ENCODE results near the gene EXO1. TPM values are rescaled to one million over a fixed set of nuclear protein-coding genes. Genes with fewer than 3 reads are reported as not detected.

EXO1 gene
- total RNA-seq, 4 donors from 2014 or later, result 0.46 to 1.5 (median 1.4) TPM; not detected in 1

DNA sequence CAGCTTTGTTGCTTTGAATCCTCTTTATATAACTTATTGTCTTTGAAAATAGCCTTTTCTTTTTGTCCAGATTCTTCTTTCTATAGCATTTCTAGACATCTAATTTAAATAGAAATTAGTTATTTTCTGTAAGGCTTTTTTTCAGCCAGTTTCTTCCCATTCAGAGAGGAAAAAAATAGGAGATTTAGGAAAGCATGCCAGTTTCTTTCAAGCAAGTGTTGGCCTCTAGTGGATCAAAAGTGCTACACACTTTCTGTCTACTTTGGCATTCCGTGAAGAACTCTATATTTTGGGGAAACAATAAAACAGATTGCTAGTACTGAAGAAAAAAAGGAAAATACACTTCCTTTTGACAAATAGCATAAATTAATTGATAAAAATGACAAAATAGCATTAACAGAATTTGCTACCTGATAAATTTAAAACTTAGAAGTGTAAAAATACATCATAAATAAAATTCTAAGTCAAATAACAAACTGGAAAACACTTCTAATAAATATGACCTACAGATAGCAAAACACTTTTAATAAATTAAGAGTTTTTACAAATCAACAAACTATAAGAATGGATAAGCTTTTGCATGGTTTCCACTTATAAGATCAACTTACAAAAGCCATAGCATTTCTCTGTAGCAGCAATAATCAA is 13.1 kb upstream of the EXO1 start:
- no peak for DNase-seq (ENCODE audit: extremely low spot score)
- Histone ChIP-seq H3K4me1 (no peaks in the 10 kb centered on the region), H3K27ac (replicated peaks in 1 of 4) (no peak overlapping the region), H3K36me3 (no peaks in the 10 kb centered on the region), H3K4me3 (no peak overlapping the region), H3K27me3 (peaks cover 0 to 4% (median 0%) of the 10 kb centered on the region in 4 donors), H3K9me3 (no peaks in the 10 kb centered on the region)
- TF ChIP-seq, protein P1, sequence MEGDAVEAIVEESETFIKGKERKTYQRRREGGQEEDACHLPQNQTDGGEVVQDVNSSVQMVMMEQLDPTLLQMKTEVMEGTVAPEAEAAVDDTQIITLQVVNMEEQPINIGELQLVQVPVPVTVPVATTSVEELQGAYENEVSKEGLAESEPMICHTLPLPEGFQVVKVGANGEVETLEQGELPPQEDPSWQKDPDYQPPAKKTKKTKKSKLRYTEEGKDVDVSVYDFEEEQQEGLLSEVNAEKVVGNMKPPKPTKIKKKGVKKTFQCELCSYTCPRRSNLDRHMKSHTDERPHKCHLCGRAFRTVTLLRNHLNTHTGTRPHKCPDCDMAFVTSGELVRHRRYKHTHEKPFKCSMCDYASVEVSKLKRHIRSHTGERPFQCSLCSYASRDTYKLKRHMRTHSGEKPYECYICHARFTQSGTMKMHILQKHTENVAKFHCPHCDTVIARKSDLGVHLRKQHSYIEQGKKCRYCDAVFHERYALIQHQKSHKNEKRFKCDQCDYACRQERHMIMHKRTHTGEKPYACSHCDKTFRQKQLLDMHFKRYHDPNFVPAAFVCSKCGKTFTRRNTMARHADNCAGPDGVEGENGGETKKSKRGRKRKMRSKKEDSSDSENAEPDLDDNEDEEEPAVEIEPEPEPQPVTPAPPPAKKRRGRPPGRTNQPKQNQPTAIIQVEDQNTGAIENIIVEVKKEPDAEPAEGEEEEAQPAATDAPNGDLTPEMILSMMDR (IDR thresholded peaks at IDR 0.05), result peak in 1 of 3 experiments; percentile 30
- TF ChIP-seq POLR2AphosphoS5 (IDR thresholded peaks at IDR 0.05), result no peak
- intact Hi-C loops (cut with DNase I), result no loop called here
- 2% methylated on average over 1 of the region's 1 CpG for WGBS

DNA sequence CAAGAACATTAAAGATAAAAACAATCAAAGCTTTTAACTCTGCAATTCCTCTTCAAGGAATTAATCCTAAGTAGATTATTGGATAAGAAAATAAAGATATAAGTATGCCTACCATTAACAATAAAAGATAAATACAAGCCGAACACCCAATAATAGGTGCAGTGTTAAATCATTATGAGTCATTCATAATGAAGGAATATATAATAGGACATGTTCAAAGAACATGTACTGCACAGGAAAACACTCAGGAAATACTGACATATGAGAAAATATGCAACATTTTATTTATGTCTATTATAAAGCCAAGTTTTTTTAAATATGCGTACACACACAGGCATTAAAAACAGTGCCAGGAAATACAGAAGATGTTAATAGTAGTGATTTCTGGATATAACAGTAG is 11.1 kb upstream of the EXO1 start:
- no peak overlapping the region for H3K27ac ChIP-seq (replicated peaks in 1 of 4)
- intact Hi-C loops (cut with DNase I), result no loop called here
- H3K36me3 ChIP-seq, result no peaks in the 10 kb centered on the region
- H3K9me3 ChIP-seq, result no peaks in the 10 kb centered on the region
- H3K27me3 ChIP-seq, result no peaks in the 10 kb centered on the region
- H3K4me3 ChIP-seq, result no peak overlapping the region
- no peak for TF ChIP-seq POLR2A (IDR thresholded peaks at IDR 0.05; ENCODE audit: low read depth)
- no peak for TF ChIP-seq POLR2AphosphoS5 (IDR thresholded peaks at IDR 0.05)
- TF ChIP-seq, protein P1 (IDR thresholded peaks at IDR 0.05), result no peak
- no peak for TF ChIP-seq EP300 (IDR thresholded peaks at IDR 0.05)
- no peaks in the 10 kb centered on the region for H3K4me1 ChIP-seq
- DNase-seq (ENCODE audit: extremely low spot score), result no peak
- 93% methylated on average over 2 of the region's 2 CpGs for WGBS

DNA sequence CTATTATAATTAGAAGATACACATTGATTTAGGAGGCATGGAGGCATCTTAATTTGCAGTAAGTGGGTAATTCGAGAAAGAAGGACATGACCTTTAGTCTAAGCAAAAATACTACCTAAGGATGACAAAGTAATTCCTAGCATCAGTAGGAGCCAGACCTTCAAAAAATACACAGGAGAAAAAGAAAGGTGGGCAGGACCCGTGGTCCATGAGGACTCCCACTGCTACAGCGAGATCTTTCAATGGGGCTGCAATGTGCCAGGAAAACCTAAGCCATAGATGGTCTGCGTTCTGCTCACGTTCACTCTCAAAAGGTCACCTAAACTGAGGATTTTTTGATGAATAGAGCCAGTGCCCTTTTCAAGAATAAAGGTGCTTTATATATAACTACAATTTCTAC is 10.6 kb upstream of the EXO1 start:
- Histone ChIP-seq H3K36me3 (no peaks in the 10 kb centered on the region), H3K9me3 (no peaks in the 10 kb centered on the region), H3K27ac (replicated peaks in 1 of 4) (no peak overlapping the region), H3K4me3 (no peak overlapping the region), H3K27me3 (no peaks in the 10 kb centered on the region), H3K4me1 (no peaks in the 10 kb centered on the region)
- TF ChIP-seq, protein P1 (IDR thresholded peaks at IDR 0.05), result no peak
- TF ChIP-seq POLR2AphosphoS5 (IDR thresholded peaks at IDR 0.05) (no peak), POLR2A (IDR thresholded peaks at IDR 0.05; ENCODE audit: low read depth) (no peak)
- DNase-seq (ENCODE audit: extremely low spot score), result no peak
- 85% methylated on average over 5 of the region's 5 CpGs for WGBS
- intact Hi-C loops (cut with DNase I), result no loop called here

DNA sequence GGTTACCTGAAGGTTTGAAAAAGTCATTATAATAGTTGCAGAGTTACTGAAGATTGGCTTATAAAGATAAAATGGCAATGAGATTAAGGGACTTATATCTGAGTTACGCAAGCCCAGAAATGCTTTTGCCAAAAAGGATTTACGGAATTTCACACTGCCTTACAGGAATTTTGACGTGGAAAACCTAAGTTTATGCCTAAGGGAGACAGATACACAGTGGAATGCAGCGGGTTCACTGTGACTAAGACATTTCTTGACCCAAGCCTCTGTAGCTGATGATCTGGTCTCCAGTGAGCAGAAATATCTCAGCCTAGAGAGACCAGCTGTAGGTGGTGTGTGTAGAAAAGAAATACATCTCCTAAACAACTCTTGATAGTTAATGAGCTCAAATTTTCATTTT is 10.1 kb upstream of the EXO1 start:
- no peak for TF ChIP-seq POLR2A (IDR thresholded peaks at IDR 0.05; ENCODE audit: low read depth)
- TF ChIP-seq EP300 (IDR thresholded peaks at IDR 0.05), result no peak
- TF ChIP-seq, protein P1 (IDR thresholded peaks at IDR 0.05), result no peak
- TF ChIP-seq POLR2AphosphoS5 (IDR thresholded peaks at IDR 0.05), result no peak
- DNase-seq (ENCODE audit: extremely low spot score), result no peak
- Histone ChIP-seq H3K4me3 (no peak overlapping the region), H3K9me3 (no peaks in the 10 kb centered on the region), H3K36me3 (no peaks in the 10 kb centered on the region), H3K27me3 (no peaks in the 10 kb centered on the region), H3K27ac (replicated peaks in 1 of 4) (no peak overlapping the region), H3K4me1 (no peaks in the 10 kb centered on the region)
- intact Hi-C loops (cut with DNase I), result no loop called here
- WGBS, result 87% methylated on average over 4 of the region's 4 CpGs

DNA sequence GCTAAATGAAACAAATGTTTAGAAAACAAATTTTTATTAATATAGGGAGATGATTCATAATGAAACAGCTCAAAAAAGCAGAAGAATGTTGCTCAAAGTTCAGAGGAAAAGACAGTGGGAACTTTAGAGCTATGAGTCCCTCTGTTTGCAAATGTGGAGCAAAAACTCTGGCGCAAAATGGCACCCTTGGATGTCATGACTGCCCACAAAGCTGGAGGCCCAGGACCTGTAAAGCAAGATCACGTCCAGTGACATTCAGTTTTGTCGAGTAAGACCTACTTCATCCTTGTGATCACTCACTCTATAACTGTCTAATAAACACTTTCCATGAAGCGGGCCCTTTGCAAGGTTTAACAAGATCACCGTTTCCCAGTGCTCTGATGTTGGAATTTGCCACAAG is 9.1 kb upstream of the EXO1 start:
- intact Hi-C loops (cut with DNase I), result no loop called here
- WGBS, result 90% methylated on average over 5 of the region's 5 CpGs

More for the DNA sequence above, 9.1 kb upstream of the EXO1 start:
- Histone ChIP-seq H3K4me1 (no peaks in the 10 kb centered on the region), H3K27ac (replicated peaks in 1 of 4) (no peak overlapping the region), H3K27me3 (no peaks in the 10 kb centered on the region), H3K36me3 (no peaks in the 10 kb centered on the region), H3K9me3 (no peaks in the 10 kb centered on the region), H3K4me3 (no peak overlapping the region)
- TF ChIP-seq POLR2AphosphoS5 (IDR thresholded peaks at IDR 0.05) (no peak), EP300 (IDR thresholded peaks at IDR 0.05) (no peak), POLR2A (IDR thresholded peaks at IDR 0.05; ENCODE audit: low read depth) (no peak)
- TF ChIP-seq, protein P1 (IDR thresholded peaks at IDR 0.05), result no peak
- no peak for DNase-seq (ENCODE audit: extremely low spot score)

Data from esophagus muscularis mucosa (tissue), 4 donors.